ENCODE measurements around the gene POP4.

GRCh38 chr19:29634002-29634401, 27.9 kb downstream of the POP4 start:
- TF ChIP-seq CTCF (IDR thresholded peaks at IDR 0.05 in 4 of 5, conservative IDR thresholded peaks at IDR 0.05 in 1 of 5) (no peak), POLR2A (IDR thresholded peaks at IDR 0.05) (no peak)
